Measurements from ENCODE around the gene TEDC2.
"Not testable (repeated sequence)": the region's sequence is repeated elsewhere in the genome, so short reads cannot be mapped to it uniquely, and the experiment has no call there.

TEDC2 gene

GRCh38 chr16:2476345-2476720 is 16.4 kb downstream of the TEDC2 start:
- DNase-seq (ENCODE audit: low read depth in 3 of 3): no peak

GRCh38 chr16:2476741-2477140 is 16.8 kb downstream of the TEDC2 start:
- DNase-seq (ENCODE audit: low read depth in 3 of 3): no peak

GRCh38 chr16:2477327-2477726 is 17.4 kb downstream of the TEDC2 start:
- no peak for DNase-seq (ENCODE audit: low read depth in 3 of 3)

GRCh38 chr16:2478279-2478678 is 18.4 kb downstream of the TEDC2 start:
- DNase-seq (ENCODE audit: low read depth in 3 of 3): no peak

- DNase-seq (ENCODE audit: low read depth in 3 of 3): not testable (repeated sequence)
Measured at GRCh38 chr16:2479996-2480395, 20.1 kb downstream of the TEDC2 start.

GRCh38 chr16:2480948-2481347 is 21.0 kb downstream of the TEDC2 start:
- DNase-seq (ENCODE audit: low read depth in 3 of 3): no peak

- DNase-seq (ENCODE audit: low read depth in 3 of 3): no peak
Measured at GRCh38 chr16:2481676-2482075, 21.8 kb downstream of the TEDC2 start.

GRCh38 chr16:2482249-2482648 is 22.3 kb downstream of the TEDC2 start:
- no peak for DNase-seq (ENCODE audit: low read depth in 3 of 3)

GRCh38 chr16:2482708-2483534 is 23.0 kb downstream of the TEDC2 start:
- no peak for DNase-seq (ENCODE audit: low read depth in 3 of 3)

- no peak for DNase-seq (ENCODE audit: low read depth in 3 of 3)
Measured at GRCh38 chr16:2483939-2484897, 24.3 kb downstream of the TEDC2 start.

- DNase-seq (ENCODE audit: low read depth in 3 of 3): no peak
Measured at GRCh38 chr16:2484898-2485508, 25.1 kb downstream of the TEDC2 start.

- no peak for DNase-seq (ENCODE audit: low read depth in 3 of 3)
Measured at GRCh38 chr16:2485811-2486507, 26.1 kb downstream of the TEDC2 start.

GRCh38 chr16:2486645-2487516 is 27.0 kb downstream of the TEDC2 start:
- peak; percentile 54 to 67 (median 57) for DNase-seq (ENCODE audit: low read depth in 3 of 3)

- DNase-seq (ENCODE audit: low read depth in 3 of 3): no peak
Measured at GRCh38 chr16:2487517-2487842, 27.6 kb downstream of the TEDC2 start.

- DNase-seq (ENCODE audit: low read depth in 3 of 3): no peak
Measured at GRCh38 chr16:2487903-2488531, 28.1 kb downstream of the TEDC2 start.

GRCh38 chr16:2489581-2489980 is 29.7 kb downstream of the TEDC2 start:
- no peak for DNase-seq (ENCODE audit: low read depth in 3 of 3)

- DNase-seq (ENCODE audit: low read depth in 3 of 3): no peak
Measured at GRCh38 chr16:2490190-2491105, 30.5 kb downstream of the TEDC2 start.

- DNase-seq (ENCODE audit: low read depth in 3 of 3): no peak
Measured at GRCh38 chr16:2492292-2492691, 32.4 kb downstream of the TEDC2 start.

GRCh38 chr16:2493605-2494004 is 33.7 kb downstream of the TEDC2 start:
- no peak for DNase-seq (ENCODE audit: low read depth in 3 of 3)

All from stimulated activated CD4-positive, alpha-beta T cell treated with anti-CD3 and anti-CD28 coated beads, TNF-alpha, amount 100 ng/mL, for 24 hours (primary cell).